Activated CD4-positive, alpha-beta T cell treated with anti-CD3 and anti-CD28 coated beads for 36 hours (primary cell): ENCODE data around the gene NKTR. TPM values are rescaled to one million over a fixed set of nuclear protein-coding genes. Genes with fewer than 3 reads are reported as not detected.

ENCODE experiments used
- ATAC-seq: fragments of 200-7000 bp; cut with Tn5 transposase; one replicate; pipeline ENCODE4 v1.10.0; 2021; ENCODE audit warnings: mild to moderate bottlenecking, moderate library complexity
- CTCF ChIA-PET: fragments of 350-600 bp; sonication (Branson Sonifier 250); formaldehyde crosslinking; loops from one replicate; lab custom pipeline; 2021; ENCODE audit warnings: antibody characterized with exemption; lab: Charles Lee
- POLR2A ChIA-PET: fragments of 350-600 bp; sonication (Branson Sonifier 250); formaldehyde crosslinking; loops from one replicate; lab custom pipeline; 2021; ENCODE audit warnings: antibody characterized with exemption, inconsistent platforms; lab: Charles Lee
- DNase-seq: peaks from one replicate; pipeline ENCODE4 v3.0.0-alpha.2; 2020
- H3K27ac Mint-ChIP-seq: one replicate; pipeline ENCODE4 v1.8.0; 2021; ENCODE audit warnings: mixed read lengths
- H3K27me3 Mint-ChIP-seq: one replicate; pipeline ENCODE4 v1.8.0; 2021; ENCODE audit warnings: mixed read lengths
- H3K36me3 Mint-ChIP-seq: one replicate; pipeline ENCODE4 v1.8.0; 2021; ENCODE audit warnings: low read depth, mixed read lengths
- H3K4me1 Mint-ChIP-seq: one replicate; pipeline ENCODE4 v1.8.0; 2021; ENCODE audit warnings: mixed read lengths
- H3K4me3 Mint-ChIP-seq: one replicate; pipeline ENCODE4 v1.8.0; 2021; ENCODE audit warnings: mild to moderate bottlenecking, moderate library complexity, mixed read lengths
- H3K9me3 Mint-ChIP-seq: one replicate; pipeline ENCODE4 v1.8.0; 2021; ENCODE audit warnings: low read depth, mixed read lengths
- intact Hi-C, 2 experiments: fragments of 100-400 bp; cut with DNase I in 1 of 2; cut with micrococcal nuclease in 1 of 2; formaldehyde crosslinking; loops; one replicate each; pipeline versions ENCODE4 v1.14.2 to v1.15.1; 2022 to 2024; cut with DNase I, micrococcal nuclease
- total RNA-seq, 2 experiments: library from RNA; stranded (reverse); gene quantifications; one replicate each; pipeline ENCODE4 v1.2.3, GENCODE V29; 2021

NKTR gene
- total RNA-seq, 2 experiments from 2014 or later, result 50.8 to 59.2 TPM

- ChIA-PET POLR2A (no interaction called here), CTCF (no interaction called here)
- intact Hi-C loops, result no loop called here
- H3K27ac Mint-ChIP-seq, result no peak overlapping the region
- no peak for DNase-seq
- peaks cover 9% of the 10 kb centered on the region for H3K27me3 Mint-ChIP-seq
- no peaks in the 10 kb centered on the region for H3K36me3 Mint-ChIP-seq
- ATAC-seq, result no peak
- H3K4me3 Mint-ChIP-seq, result no peak overlapping the region
- H3K9me3 Mint-ChIP-seq, result no peaks in the 10 kb centered on the region
- H3K4me1 Mint-ChIP-seq, result no peaks in the 10 kb centered on the region
Measured at GRCh38 chr3:42690766-42691680, 90.5 kb downstream of the NKTR start.

GRCh38 chr3:42691816-42692666, 91.6 kb downstream of the NKTR start:
- ChIA-PET POLR2A (no interaction called here), CTCF (no interaction called here)
- Mint-ChIP-seq H3K36me3 (no peaks in the 10 kb centered on the region), H3K27me3 (peaks cover under 1% of the 10 kb centered on the region), H3K9me3 (no peaks in the 10 kb centered on the region), H3K27ac (no peak overlapping the region), H3K4me1 (no peaks in the 10 kb centered on the region), H3K4me3 (no peak overlapping the region)
- no peak for ATAC-seq
- DNase-seq, result no peak
- intact Hi-C loops, result no loop called here

- POLR2A ChIA-PET, result no interaction called here
- intact Hi-C loops, result no loop called here
- Mint-ChIP-seq H3K4me3 (no peak overlapping the region), H3K4me1 (no peaks in the 10 kb centered on the region), H3K27ac (no peak overlapping the region), H3K9me3 (no peaks in the 10 kb centered on the region), H3K27me3 (no peaks in the 10 kb centered on the region), H3K36me3 (no peaks in the 10 kb centered on the region)
- ATAC-seq (no peak), DNase-seq (no peak)
- CTCF ChIA-PET, result interaction anchor here (0.6 kb wide), 1 partner anchor 86 kb away, joined by 4 read pairs; no protein-coding TSS in a partner anchor
Measured at GRCh38 chr3:42692667-42693529, 92.4 kb downstream of the NKTR start.

GRCh38 chr3:42693530-42693930, 93.0 kb downstream of the NKTR start:
- no peak overlapping the region for H3K4me3 Mint-ChIP-seq
- no peaks in the 10 kb centered on the region for H3K36me3 Mint-ChIP-seq
- peaks cover under 1% of the 10 kb centered on the region for H3K4me1 Mint-ChIP-seq
- intact Hi-C loops, result no loop called here
- ChIA-PET POLR2A (no interaction called here), CTCF (no interaction called here)
- H3K27ac Mint-ChIP-seq, result no peak overlapping the region
- DNase-seq, result no peak
- ATAC-seq, result no peak
- no peaks in the 10 kb centered on the region for H3K27me3 Mint-ChIP-seq
- no peaks in the 10 kb centered on the region for H3K9me3 Mint-ChIP-seq

GRCh38 chr3:42694366-42694765, 93.9 kb downstream of the NKTR start:
- DNase-seq (no peak), ATAC-seq (no peak)
- H3K27me3 Mint-ChIP-seq, result no peaks in the 10 kb centered on the region
- peaks cover 5% of the 10 kb centered on the region for H3K4me1 Mint-ChIP-seq
- no peak overlapping the region for H3K27ac Mint-ChIP-seq
- ChIA-PET POLR2A (no interaction called here), CTCF (no interaction called here)
- no peaks in the 10 kb centered on the region for H3K9me3 Mint-ChIP-seq
- intact Hi-C loops, result no loop called here
- H3K4me3 Mint-ChIP-seq, result no peak overlapping the region
- H3K36me3 Mint-ChIP-seq, result no peaks in the 10 kb centered on the region

- POLR2A ChIA-PET, result no interaction called here
- ATAC-seq, result no peak
- CTCF ChIA-PET, result no interaction called here
- no peak for DNase-seq
- intact Hi-C loops, result no loop called here
- H3K4me3 Mint-ChIP-seq, result no peak overlapping the region
- peaks cover 9% of the 10 kb centered on the region for H3K27me3 Mint-ChIP-seq
- H3K9me3 Mint-ChIP-seq, result no peaks in the 10 kb centered on the region
- peaks cover 5% of the 10 kb centered on the region for H3K4me1 Mint-ChIP-seq
- H3K36me3 Mint-ChIP-seq, result no peaks in the 10 kb centered on the region
- no peak overlapping the region for H3K27ac Mint-ChIP-seq
Measured at GRCh38 chr3:42696356-42697288, 96.1 kb downstream of the NKTR start.

GRCh38 chr3:42697289-42698051, 97.0 kb downstream of the NKTR start:
- no peaks in the 10 kb centered on the region for H3K9me3 Mint-ChIP-seq
- H3K4me1 Mint-ChIP-seq, result peaks cover 5% of the 10 kb centered on the region
- ChIA-PET CTCF (no interaction called here), POLR2A (no interaction called here)
- H3K4me3 Mint-ChIP-seq, result no peak overlapping the region
- ATAC-seq, result no peak
- intact Hi-C loops, result no loop called here
- H3K27ac Mint-ChIP-seq, result no peak overlapping the region
- H3K27me3 Mint-ChIP-seq, result peaks cover 9% of the 10 kb centered on the region
- H3K36me3 Mint-ChIP-seq, result no peaks in the 10 kb centered on the region
- DNase-seq, result no peak

Other genes starting within 250 kb of the NKTR start
- not detected for gene LYZL4, start 190.1 kb upstream of the NKTR start, total RNA-seq
- 1 to 10 TPM; 6.6 to 6.7 TPM for gene VIPR1, start 98.0 kb upstream of the NKTR start, total RNA-seq
- gene SEC22C, start 18.7 kb upstream of the NKTR start, total RNA-seq, result 10 to 100 TPM; 34.2 to 42.5 TPM
- 10 to 100 TPM; 42.0 to 54.5 TPM for gene SS18L2, start 9.8 kb upstream of the NKTR start, total RNA-seq
- gene ZBTB47, start 53.0 kb downstream of the NKTR start, total RNA-seq, result under 1 TPM; 0.60 to 0.62 TPM
- gene KLHL40, start 84.9 kb downstream of the NKTR start, total RNA-seq, result not detected
- not detected for gene HHATL, start 102.1 kb downstream of the NKTR start, total RNA-seq
- under 1 TPM; 0.46 to 0.63 TPM for gene CCDC13, start 172.6 kb downstream of the NKTR start, total RNA-seq
- gene HIGD1A, start 203.8 kb downstream of the NKTR start, total RNA-seq, result 10 to 100 TPM; 74.9 to 77.8 TPM
- under 1 TPM; 0.64 to 0.65 TPM for gene ACKR2, start 208.8 kb downstream of the NKTR start, total RNA-seq